Right lung (tissue), 5 donors: ENCODE data around the gene PCIF1. TPM values are rescaled to one million over a fixed set of nuclear protein-coding genes. Genes with fewer than 3 reads are reported as not detected.

Source experiments
- DNase-seq, 2 donors: peaks; one replicate each; pipeline ENCODE4 v3.0.0-alpha.2; 2013
- polyA plus RNA-seq, 5 donors: library from polyadenylated mRNA; unstranded; fragments of 120-200 nt; gene quantifications; one replicate each; pipeline versions ENCODE4 v1.2.1 to v1.2.3, GENCODE V29; 2013; ENCODE audit warnings: inconsistent platforms in 1 of 5, low replicate concordance in 1 of 5; ENCODE audit not compliant: insufficient read length in 5 of 5, insufficient read depth in 1 of 5

The PCIF1 gene
- polyA plus RNA-seq, 5 donors, result 35.5 to 51.2 (median 44.2) TPM

DNA sequence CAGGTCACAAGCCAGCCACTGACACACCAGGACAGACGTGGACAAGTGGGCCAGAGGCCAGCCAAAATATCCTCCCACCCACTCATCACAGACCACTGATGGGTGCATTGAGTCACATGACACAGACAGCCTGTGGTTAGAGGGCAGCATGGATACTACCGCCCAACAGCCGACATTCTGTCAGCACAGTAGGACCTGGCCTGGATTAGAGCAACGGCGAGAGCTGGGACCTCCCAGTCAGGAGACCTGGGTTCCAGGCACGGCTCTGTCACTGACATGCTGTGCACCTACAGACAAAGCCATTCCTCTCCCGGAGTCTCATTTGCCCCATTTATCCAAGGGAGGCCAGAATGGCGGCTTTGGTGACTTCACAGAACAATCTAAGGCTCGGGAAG lies 29.5 kb downstream of the PCIF1 start:
- DNase-seq, result no peak

DNA sequence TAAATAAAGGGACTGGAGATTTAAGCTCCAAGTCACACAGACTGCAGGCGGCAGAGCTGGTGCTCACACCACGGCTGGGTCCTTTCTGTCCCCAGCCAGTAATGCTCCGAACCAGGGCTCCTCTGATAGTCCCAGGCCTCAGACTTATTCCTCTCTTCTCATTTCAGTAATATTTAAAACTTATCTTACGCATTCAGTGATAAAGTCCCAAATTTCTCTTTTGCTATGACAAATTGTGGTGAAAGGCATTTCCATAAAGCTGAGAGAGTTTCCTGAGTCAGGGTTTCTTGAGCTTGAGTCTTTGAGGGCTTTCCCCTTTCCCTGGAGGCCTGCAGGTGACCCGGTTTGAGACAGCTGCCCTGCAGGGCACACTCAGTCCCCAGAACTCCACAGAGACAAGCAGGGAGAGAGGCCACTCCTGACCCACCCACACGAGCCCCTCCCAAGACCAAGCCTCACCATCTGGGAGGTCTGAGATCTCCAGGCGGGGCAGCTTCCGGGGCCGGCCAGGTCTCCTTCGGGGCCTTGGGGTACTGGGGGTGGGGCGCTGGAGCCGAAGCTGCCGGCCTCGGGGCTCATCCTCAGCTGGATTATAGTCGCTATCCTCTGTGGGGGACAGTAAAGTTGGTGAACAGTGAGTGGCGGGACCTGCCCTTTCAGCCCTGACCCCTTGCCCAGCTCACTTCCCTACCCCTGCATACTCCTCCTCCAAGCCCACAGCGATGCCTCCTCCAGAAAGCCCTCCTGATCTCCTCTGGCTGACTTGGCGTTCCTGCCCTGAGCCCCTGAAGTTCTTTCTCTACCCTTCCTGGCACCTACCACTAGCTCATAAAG lies 30.9 kb downstream of the PCIF1 start:
- no peak for DNase-seq

GRCh38 chr20:45967551-45968080 lies 33.1 kb downstream of the PCIF1 start:
- no peak for DNase-seq

GRCh38 chr20:45968081-45968671 lies 33.7 kb downstream of the PCIF1 start:
- DNase-seq, result no peak

GRCh38 chr20:45968801-45969711 lies 34.6 kb downstream of the PCIF1 start:
- no peak for DNase-seq

DNA sequence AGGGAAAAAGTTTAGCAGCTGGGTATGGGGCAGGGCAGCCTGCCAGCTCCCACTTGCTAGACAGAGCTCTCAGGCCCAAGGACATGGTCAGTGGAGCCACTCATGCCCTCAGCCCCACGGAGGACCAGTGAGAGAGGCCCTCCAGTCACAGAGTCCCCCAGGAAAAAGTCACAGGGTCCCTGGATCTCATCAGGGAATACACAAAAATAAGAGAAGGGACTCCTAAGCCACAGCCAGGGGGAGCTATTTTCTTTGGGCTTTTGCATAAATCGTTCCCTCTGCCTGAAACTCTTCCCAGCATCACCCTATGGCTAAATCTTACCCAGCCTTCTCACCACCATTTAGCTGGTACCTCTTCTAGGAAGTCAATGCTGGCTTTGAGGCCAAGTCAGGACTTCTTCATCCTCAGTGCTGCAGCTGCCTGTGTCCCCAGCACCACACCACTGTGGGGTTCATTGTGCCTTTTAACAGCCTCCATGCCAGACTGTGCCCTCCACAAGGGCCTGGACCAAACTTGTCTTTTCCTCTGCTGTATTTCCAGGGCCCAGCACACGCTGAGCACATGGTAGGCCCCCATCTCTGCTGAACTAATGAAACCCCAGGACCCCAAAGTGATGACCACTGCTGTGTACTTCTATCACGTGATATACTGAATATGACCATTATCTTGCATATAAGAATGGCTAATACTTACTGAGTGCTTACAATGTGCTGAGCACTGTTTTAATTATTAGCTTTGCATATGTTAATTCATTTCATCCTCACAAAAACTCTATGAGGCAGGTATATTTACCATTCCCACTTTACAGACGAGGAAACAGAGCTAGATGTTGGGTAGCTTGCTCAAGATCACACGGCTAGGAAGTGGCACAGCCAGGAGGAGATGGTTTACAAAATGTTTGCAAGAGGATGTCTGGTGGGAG lies 35.5 kb downstream of the PCIF1 start:
- no peak for DNase-seq

GRCh38 chr20:45970646-45971424 lies 36.4 kb downstream of the PCIF1 start:
- no peak for DNase-seq

- no peak for DNase-seq
Measured at GRCh38 chr20:45971425-45971674, 36.9 kb downstream of the PCIF1 start.

DNA sequence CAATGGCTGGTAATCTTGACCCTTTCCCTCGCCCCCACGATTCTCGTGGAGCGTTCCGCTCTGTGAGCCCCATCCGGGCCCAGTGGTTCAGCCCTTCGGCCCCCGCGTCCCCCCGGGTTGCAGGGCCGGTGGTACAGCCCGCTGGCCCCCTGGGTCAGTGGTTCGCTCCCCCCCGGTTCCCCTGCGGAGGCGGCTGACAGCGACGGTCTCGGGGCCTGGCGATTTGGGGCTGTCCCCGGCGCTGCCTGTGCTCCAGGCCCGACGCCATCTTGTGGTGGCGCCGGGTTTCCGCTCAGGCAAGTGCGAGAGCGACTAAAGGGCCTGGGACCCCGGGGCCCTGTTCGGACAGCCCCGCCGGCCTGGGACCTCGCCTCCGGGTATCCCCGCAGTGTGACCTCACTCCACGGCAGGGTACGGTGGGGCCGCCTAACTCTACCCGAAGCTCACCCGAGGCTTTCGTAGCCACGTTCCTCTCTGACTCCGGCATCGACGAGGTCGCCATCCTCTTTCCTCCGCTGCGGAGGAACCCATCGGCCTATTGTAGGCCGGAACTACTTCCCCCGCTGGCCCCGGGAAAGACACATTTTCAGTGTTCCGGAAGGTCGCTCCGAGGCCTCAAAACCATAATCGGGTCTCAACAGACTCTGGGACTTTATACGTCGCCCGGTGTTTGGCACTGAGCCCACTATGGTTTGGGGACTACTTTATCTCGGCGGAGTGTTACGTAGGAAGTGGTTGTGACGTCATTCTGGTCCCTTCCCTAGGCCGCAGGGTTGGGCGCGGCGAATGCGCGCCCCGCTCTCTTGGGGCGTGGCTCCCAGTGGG lies 37.4 kb downstream of the PCIF1 start, which contains the start of gene ZNF335:
Gene ZNF335, minus strand, starts transcription at position 529 of the 825 bp plus-strand sequence. CDS start 793 bp downstream, outside the sequence.
- peak; percentile 98 to 99 for DNase-seq

- no peak for DNase-seq
Measured at GRCh38 chr20:45972500-45973183, 38.2 kb downstream of the PCIF1 start.

- DNase-seq, result no peak
Measured at GRCh38 chr20:45974896-45975565, 40.5 kb downstream of the PCIF1 start.

DNA sequence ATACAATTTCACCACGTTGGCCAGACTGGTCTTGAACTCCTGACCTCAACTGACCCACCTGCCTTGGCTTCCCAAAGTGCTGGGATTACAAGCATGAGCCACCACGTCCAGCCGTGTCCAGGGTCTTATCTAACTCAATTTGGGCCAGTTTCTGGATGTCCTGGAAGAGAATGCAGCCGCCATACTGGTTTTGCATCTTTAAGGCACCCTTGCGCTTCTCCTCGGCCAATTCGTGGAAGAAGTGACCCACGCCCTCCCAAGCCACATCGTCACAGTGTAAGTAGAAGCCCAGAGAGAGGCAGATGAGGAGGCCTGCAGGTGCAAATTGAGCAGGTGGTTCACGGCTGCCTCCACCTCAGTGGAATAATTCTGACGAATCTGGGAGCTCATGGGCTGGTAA lies 41.2 kb downstream of the PCIF1 start:
- no peak for DNase-seq

DNA sequence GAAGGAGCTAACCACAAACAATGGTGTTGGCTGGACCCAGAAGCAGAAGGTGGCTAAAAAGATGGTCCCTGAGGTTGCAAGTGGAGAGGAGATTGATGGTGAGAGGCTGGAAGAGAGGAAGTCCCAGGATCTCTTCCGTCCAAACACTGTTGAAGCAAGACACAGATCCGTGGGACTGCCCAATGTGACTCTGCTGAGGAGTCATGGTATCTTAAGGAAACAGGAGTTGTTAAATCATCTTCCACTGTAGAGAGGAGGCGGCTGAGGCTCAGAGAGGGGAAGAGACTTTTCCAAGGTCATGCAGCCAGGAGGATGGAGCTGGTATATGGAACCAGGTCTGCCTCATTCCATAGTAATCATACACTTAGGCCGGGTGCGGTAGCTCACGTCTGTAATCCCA lies 41.6 kb downstream of the PCIF1 start:
- no peak for DNase-seq

- no peak for DNase-seq
Measured at GRCh38 chr20:45981261-45981660, 46.8 kb downstream of the PCIF1 start.

GRCh38 chr20:45983279-45983743 lies 48.8 kb downstream of the PCIF1 start:
- no peak for DNase-seq

- no peak for DNase-seq
Measured at GRCh38 chr20:45985573-45985972, 51.1 kb downstream of the PCIF1 start.

DNA sequence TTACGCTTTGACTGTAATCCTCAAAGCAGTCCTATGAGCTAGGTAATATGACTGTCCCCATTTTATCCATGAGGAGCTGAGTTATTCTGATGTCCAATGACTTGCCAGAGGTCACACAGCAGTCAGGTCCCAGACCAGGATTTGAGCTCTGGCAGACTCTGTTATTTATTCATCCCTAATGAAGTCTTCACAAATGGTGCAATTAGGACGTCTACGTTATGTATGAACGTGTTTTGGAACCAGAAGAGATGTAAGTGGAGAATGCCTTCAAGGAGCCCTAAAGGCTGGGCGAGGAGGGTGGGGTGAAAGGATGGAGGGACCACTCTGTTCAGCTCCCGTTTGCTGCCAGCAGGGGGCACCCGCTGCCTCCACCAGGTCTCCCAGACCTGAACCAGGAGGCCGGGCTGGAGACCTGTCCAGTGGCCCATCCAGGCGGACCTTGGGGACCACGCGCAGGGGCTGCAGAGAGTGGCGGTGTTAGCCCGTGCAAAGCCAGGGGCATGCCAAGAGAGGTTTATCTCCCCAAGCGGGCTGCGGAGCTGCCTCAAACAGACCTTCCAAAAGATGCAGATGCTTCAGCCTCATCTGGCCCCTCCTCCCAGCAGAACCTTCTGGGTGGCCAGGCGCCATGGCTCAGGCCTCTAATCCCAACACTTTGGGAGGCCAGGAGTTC lies 52.8 kb downstream of the PCIF1 start:
- peak in 1 of 2 donors; percentile 14 for DNase-seq
